GM21619 (cell line): ENCODE results near the gene CCN5.
"Not testable (repeated sequence)": the region's sequence is repeated elsewhere in the genome, so short reads cannot be mapped to it uniquely, and the experiment has no call there.

ENCODE experiments used
- ATAC-seq: cut with Tn5 transposase; IDR thresholded peaks from one replicate; pipeline ENCODE4 v1.9.1; 2021; ENCODE audit not compliant: unreplicated experiment

The CCN5 gene, protein sequence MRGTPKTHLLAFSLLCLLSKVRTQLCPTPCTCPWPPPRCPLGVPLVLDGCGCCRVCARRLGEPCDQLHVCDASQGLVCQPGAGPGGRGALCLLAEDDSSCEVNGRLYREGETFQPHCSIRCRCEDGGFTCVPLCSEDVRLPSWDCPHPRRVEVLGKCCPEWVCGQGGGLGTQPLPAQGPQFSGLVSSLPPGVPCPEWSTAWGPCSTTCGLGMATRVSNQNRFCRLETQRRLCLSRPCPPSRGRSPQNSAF

DNA sequence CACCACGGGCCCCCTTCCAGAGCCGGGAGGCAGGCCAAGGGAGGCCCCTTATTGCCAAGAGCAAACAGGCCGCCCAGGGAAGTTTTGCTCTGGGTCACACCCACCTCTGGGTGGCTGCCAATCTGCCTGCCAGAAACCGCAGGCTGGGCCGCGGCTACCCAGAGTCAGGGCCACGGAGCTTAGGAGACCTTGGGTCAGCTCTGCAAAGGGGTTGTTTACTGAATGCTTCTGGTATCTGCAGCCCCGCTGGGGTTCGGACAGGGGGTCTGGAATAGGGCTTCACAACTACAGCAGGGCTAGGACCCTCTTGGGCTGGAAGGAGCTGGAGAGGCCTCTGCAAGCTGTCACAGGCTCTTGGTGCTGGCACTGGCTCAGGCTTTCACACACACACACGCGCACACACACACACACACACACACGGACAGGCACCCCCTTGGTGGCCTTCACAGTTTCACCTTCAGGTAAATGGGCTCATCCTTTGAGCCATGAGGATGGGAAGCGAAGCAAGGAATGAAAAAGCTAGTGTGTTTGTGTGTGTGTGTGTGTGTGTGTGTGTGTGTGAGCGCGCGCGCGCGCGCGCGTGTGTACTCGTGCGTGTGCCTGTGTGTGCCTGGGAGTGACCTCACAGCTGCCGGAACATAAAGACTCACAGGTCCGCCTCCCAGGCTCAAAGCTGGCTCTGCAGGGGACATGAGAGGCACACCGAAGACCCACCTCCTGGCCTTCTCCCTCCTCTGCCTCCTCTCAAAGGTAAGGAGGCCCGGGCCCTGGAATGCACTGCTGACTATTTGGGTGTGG is at the start of gene CCN5:
Gene CCN5, plus strand, starts transcription at position 669 of the 798 bp plus-strand sequence. Its CDS starts 22 bp downstream, at position 691.
- ATAC-seq = no peak

DNA sequence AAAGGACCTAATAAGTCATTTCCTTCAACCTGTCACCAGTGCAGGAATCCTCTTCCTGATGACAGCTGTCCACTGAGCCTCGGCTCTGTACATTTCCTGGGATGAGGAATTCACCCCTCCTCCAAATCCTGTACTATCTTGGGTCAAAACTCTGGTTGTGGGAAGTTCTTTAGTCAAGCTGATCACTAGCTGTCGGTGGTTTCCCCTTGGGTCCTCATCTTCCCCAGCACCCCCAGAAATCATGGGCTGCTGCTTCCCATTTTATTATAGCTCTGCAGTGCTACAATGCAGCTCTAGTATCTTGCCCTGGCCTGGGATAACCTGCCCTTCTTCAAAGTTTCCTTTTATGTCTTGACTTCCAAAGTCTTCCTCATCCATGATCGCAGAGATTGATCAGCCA is 49.1 kb upstream of the CCN5 start:
- no peak for ATAC-seq

DNA sequence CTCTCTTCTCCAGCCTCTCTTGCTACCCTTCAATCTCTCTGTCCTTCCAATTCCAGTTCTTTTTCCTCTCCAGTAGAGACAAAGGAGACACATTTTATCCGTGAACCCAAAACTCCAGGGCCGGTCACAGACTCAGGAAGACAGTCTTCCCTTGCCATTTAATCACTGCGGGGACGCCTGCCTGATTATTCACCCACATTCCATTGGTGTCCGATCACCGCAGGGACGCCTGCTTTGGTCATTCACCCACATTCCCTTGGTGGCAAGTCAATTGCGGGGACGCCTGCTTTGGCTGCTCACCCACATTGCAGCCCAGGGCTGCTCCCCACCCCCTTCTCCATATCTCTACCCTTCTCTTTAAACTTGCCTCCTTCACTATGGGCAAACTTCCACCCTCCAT is 44.3 kb upstream of the CCN5 start:
- not testable (repeated sequence) for ATAC-seq

DNA sequence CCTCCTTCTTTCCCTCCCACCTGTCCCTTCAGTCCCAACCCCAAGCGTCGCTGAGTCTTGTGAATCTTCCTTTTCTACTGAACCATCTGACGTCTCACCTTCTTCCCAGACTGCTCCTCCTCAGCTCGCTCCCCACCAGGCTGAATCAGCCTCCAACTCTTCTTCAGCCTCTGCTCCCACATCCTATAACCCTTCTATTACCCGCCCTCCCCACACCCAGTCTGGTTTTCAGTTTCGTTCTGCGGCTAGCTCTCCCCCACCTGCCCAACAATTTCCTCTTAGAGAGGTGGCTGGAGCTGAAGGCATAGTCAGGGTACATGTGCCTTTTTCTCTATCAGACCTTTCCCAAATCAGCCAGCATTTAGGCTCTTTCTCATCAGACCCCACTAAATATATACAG is 43.6 kb upstream of the CCN5 start:
- ATAC-seq = not testable (repeated sequence)

DNA sequence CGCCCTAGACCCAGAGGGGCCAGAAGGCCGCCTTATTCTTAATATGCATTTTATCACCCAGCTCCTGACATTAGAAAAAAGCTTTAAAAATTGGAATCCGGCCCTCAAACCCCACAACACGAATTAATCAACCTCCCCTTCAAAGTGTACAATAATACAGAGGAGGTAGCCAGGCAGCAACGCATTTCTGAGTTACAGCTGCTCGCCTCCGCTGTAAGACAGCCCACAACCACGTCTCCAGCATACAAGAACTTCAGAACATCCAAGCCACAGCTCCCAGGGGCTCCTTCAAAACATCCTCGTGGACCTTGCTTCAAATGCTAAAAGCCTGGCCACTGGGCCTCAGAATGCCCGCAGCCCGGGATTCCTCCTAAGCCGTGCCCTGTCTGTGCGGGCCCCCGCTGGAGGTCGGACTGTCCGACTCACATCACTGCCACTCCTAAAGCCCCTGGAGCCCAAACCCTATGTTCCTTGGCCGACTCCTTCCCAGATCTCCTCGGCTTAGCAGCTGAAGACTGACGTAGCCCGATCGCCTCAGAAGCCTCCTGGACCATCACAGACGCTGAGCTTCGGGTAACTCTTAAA is 42.8 kb upstream of the CCN5 start:
- ATAC-seq = not testable (repeated sequence)

DNA sequence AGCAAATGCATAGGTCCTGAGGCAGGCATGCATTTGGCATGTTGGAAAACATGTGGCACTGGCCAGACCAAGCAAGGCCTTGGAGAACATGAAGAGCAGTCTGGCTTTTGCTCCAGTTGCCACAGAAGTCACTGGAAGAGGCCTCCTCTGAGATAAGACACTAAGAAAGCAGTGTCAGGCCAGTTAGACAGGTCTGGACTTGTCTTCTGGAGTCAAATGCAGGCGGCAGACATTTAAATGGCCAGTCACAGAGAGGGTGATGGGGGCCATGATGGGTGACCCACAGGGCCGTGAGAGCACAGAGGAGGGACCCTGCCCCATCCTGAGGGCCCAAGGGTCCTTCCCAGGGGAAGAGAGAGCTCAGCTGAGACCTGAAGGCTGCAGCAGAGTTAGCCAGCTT is 36.9 kb upstream of the CCN5 start:
- ATAC-seq = no peak

DNA sequence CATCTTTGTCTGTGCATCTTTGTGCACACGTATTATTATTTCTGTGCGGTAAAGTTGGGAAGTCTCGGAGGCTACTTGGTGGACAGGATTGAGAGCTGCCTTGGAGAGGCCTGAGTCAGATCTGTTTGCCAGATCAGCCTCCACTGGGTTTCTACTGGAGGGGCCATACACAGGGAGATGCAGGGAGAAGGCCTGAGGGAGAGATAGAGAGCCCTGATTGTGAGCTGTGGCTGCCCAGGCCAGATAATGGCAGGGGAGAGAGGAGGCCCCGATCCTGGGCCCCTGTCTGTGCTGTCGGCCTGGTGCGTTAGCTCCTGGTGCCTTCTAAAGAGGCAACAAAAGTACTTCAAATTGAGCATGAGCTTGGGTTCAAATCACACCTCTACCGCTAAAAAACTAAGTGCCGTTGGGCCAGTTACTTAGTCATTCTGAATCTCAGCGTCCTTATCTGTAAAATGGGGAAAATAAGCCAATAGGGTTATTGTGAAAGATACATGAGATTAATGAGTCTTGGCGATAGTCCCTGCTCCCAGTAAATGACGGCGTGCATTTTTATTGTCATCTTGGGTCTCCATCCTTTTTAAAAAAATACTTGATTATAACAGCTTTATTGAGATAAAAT is 36.1 kb upstream of the CCN5 start:
- no peak for ATAC-seq

DNA sequence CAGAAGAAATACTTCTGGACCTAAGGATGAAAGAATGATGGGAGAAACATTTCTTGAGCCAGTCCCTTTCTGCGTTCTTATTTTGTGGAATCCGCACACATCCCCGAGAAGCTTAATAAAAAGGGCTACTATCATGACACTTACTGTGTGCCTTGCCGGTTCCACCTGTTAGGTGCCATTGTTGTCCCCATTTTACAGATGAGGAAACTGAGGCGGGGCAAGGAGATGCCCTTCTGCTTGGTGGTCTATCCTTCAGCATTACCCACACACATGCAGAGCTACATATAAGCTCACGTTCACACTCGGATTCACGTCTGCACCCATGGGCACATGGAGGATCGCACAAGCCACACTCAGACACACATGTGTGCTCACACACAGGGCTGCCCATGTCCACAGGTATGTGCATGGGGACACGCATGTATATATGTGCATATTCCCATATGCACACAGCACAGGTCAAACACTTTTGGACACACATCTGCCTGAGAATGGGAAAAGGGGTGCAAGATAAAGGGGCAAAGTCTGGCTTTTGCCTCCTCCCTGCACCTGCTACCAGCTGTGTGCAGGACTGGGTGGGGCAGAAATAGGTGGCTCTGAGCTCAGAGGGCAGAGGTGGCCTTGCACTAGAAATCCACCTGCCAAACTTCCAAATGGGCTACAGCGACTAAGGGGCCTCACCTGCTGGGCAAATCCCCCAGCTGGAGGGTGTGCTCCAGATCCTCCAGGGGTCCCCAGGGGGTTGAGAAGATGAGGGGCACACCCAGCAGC is 33.2 kb upstream of the CCN5 start:
- no peak for ATAC-seq

DNA sequence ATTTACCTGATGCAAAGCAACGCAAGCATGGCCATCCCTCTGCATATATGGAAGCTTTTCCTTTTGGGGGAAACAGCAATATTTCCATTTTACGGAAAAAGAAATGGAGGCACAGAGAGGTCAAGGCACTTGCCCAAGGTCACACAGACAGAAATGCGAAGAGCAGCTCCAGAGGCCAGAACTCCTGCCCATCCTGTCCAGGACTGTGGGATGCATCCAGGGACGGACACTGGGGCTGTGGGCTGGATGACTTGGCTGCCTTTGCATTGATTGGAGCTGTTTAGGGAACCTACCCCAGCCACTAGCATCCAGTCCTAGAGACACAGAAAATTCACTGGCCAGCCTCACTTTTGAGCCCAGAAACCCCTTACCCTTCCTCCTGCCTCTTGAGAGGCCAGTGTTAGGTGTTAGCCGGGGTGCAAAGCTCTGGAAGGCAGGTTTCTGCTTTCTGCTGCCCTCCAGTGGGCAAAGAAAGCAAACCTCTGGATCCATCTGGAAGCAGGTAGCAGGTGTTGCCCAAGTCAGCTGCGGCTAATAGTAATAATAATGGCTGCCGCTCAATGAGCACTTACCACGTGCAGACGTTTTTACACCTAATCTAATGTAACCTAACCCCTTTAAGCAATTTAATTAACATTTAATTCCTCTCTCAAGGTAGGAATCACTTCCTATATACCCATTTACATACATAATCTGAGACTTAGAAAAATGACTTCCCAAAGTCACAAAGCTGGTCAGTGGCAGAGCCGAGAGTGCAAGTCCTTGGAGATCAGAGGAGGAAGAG is 31.7 kb upstream of the CCN5 start:
- ATAC-seq = no peak

DNA sequence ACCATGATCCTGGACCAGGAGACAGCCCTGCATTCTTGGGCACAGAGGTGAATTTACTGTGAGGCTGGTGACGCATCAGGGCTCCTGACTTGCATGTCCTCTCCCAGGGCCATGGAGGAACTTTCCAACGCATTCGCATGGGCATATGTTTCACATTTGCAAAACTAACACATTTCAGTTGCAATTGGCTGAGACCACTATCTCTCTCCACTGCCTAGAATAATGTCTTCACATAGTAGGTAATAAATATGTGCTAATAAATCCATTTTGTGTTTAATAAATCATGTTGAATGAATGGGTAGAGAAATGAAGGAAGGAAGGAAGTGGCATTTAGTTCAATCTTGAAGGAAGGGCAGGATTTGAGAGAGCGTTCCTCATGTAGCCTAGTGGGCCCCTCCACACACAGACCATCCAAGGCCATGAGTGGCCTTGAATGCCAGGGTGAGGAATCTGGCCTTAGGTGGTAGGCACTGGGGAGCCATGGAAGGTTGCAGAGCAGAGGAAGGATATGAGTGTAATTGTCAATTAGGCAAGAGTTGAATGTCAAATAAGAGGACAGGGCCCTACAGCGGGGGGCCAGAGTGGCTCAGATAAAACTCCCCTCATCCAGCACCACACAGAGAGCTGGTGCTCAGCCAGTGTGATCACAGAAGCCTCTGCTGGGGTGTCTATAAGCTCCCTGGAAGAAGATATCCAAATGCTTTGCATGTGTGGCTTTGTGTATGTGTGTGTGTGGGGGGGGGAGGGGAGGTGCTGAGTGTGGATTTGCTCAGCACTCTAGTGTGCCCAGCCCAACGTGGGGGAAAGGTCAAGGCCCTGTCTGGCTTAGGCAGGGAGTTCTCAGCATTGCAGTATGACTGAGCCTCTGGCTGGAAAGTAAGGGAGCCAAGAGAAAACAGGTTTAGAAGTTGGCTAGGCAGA is 30.9 kb upstream of the CCN5 start:
- ATAC-seq = no peak

DNA sequence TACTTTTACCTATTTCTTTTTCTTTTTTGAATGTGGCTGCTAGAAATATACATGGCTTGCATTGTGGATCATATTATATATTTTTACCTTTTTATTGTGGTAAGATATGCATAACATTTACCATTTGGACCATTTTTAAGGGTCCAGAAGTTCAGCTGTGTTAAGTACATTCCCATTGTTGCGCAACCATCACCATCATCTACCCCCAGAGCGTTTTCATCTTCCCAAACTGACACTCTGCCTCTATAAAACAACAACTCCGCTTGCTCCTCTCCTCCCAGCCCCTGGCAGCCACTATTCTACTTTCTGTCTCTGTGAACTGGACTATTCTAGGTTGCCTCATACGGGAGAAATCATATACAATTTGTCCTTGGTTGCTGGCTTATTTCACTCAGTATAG is 28.2 kb upstream of the CCN5 start:
- no peak for ATAC-seq

DNA sequence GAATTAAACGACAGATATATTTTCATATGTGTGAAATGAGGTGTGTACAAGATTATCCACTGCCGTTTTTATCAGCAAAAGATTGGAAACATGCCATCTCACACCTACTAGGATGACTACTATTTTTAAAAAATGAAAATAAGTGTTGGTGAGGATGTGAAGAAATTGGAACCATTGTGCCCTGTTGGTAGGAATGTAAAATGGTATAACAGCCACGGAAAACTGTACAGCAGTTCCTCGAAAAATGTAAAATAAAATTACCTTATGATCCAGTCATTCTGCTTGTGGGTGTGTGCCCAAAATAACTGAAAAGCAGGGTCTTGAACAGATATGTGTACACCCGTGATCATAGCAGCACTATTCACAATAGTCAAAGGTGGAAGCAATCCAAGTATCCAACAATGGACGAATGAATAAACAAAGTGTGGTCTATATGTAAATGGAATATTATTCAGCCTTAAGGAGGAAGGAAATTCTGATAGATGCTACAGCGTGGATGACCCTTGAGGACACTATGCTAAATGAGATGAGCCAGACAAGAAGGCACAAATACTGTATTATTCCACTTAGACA is 27.0 kb upstream of the CCN5 start:
- no peak for ATAC-seq

DNA sequence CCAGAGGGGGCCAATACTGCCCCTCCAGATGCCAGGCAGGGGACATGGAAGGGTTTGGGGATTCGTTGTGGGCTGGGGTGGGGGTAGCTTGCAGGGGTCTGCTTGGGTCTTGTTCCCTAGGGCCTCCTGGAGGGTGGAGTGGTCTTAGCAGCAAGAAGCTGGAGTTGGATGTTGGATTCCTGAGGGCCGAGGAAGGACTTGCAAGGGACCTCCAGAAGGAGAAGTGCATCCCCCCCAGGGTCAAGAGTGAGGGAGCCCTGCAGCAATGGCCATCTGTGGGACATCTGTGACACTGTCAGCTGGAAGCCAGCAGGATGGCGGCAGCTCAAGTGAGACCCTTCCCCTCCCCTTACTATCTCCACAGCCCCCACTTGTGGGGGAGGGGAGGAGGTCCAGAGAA is 25.4 kb upstream of the CCN5 start:
- ATAC-seq = no peak

DNA sequence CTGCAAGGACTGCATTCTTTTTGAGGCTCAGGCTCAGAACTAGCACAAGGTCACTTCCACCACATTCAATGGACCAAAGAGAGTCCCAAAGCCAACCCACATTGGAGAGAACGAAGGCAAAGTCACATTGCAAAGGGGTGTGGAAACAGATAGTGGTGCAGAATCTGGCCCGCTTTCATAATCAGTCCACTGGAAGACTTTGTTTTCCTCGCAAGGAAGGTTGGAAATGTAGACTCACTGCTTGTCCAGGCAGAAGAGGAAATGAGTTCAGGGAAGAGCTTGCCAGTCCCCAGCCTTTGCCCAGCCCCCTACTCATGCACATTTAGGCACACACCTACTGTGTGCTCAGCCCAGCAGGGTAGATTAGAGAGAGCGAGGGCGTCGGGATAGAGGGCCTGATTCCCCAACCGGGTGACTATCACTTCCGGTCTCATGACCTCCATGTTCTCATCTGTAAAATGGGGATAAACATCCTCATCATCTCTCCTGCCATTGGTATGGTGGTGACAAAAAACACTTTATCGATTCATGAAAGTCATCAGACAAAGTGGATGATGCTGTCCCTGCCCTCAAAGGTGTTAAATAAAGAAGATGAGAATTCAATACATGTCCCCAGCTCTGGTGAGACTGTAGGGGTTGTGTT is 24.3 kb upstream of the CCN5 start:
- ATAC-seq = no peak

DNA sequence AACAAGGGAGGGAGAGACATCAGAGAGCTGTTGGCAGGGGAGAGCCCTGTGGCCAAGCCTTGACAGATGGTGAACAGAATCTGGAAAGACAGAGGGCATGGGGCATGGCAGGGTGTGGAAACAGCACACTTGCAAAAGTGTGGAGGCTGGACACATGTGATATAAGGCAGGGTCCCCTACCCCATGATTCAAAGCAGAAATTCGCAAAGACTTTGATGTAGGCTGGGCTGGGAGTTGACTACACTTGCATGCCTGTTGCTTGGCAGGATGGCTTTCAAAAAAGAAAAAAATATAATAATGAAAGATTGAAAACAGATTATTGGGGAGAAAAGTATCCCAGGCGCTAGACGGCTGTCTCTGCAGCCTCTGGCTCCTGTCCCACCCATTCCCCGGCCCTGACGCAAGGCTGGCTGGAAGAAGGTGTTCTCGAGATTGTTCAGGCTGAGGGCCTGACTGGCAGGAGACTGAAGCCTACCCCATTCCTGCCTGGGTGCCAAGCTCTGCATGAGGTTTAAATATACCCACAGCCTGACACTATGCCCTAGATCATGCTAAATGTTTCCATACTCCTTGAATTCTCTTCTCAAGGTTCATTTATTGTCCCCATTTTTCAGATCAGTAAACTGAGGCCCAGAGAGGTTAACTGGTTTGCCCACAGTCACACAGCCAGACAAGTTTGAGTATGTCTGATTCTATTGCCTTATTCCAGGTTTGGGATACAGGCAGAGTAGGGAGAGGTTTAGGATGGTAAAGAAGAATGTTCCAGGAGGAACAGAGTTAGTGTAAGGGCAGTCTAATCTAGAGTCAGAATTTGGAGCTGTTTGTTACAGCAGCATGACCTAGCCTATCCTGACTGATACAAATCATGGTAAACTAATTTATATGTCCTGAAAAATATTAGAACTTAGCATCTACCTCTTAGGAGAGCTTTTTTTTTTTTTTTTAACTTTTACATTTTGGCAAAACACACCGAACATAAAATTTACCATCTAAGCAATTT is 23.4 kb upstream of the CCN5 start:
- no peak for ATAC-seq

DNA sequence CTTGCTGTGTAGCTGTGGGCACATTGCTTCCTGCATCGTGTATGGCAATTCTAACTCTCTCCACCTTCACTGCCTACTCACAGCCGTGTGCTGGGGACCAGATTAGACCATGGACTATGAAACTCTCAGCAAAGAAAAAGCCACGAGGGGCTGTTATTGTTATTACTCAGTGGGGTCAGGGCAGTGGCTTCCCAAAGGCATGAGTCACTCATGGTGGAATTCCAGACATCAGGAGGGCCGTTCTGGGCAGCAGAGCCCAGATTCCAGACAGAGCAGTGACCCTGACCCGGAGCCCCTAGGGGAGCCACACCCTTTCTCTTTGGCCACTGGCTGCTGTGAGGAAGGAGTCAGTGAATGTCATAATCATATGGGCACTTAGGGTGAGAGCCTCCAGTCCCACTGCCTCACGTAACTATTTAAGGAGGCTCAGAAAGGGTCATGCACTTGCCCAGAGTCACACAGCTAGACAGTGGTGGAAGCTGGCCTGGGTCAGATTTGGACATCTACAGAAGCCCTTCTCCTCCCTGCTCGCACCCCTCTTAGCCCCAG is 22.2 kb upstream of the CCN5 start:
- ATAC-seq = no peak

DNA sequence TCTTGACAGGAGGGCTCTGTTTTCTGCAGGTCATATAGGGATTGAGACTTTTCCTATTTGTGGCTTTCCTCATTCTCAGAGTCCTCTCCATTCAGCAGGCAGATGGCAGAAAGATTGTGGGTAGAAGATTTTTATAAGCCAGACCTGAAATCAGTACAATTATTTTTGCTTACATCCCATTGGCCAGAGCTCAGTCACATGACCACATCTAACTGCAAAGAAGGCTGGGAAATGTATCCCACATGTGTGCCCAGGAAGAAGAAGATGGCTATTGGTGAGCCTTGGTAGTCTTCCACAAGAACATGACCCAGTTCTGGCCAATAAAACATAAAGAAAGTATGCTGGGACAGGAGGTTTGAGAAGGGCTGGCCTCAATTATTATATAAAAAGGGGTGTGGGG is 21.5 kb upstream of the CCN5 start:
- no peak for ATAC-seq
